WI38 (cell line): ENCODE results near the gene MRPL39.

Experiments
- H3K4me3 ChIP-seq: 2 replicates; pipeline ENCODE4 v1.5.1; 2011; ENCODE audit warnings: low read depth, mild to moderate bottlenecking, control low read depth, low read length
- TF ChIP-seq, protein P1 (sequence below): IDR thresholded peaks from 2 replicates; pipeline ENCODE4 v1.5.1; 2012; ENCODE audit warnings: low read depth, mild to moderate bottlenecking, control low read depth, low read length

MRPL39 gene

DNA sequence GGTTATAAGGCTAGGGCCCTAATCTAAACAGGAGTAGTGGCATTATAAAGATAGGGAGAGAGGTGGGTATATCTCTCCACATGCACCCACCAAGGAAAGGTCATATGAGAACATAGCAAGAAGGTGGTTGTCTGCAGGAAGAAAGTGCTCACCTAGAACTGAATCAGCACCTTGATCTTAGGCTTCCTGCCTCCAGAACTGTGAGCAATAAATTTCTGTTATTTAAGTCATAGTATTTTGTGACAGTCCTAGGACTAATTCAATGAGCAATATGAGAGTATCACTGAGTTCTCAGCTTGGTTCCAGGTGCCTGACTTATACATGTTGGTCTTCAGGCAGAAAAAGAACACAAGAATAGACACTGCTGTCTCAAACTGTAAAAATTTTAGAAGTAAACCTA lies 51.8 kb downstream of the MRPL39 start:
- TF ChIP-seq, protein P1, sequence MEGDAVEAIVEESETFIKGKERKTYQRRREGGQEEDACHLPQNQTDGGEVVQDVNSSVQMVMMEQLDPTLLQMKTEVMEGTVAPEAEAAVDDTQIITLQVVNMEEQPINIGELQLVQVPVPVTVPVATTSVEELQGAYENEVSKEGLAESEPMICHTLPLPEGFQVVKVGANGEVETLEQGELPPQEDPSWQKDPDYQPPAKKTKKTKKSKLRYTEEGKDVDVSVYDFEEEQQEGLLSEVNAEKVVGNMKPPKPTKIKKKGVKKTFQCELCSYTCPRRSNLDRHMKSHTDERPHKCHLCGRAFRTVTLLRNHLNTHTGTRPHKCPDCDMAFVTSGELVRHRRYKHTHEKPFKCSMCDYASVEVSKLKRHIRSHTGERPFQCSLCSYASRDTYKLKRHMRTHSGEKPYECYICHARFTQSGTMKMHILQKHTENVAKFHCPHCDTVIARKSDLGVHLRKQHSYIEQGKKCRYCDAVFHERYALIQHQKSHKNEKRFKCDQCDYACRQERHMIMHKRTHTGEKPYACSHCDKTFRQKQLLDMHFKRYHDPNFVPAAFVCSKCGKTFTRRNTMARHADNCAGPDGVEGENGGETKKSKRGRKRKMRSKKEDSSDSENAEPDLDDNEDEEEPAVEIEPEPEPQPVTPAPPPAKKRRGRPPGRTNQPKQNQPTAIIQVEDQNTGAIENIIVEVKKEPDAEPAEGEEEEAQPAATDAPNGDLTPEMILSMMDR: no peak
- no peak overlapping the region for H3K4me3 ChIP-seq

DNA sequence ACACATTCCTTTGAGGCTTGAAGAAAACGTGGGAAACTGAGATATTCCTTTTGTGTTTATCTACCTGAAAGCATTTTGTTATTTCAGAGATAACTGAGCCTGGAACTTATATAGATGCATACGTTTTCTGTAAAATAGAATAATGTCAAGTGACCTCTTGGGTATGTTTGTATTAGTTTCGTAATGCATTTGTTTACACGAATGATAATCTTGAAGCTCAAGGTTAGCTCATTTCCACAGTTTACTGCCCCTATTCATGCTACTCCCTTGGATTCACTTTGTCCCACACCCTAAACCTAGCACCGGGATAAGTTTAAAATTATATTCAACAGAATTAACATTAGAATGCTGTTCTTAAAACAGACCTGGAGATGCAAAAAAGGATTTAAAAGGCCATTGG lies 54.4 kb downstream of the MRPL39 start:
- TF ChIP-seq, protein P1: no peak
- no peak overlapping the region for H3K4me3 ChIP-seq

DNA sequence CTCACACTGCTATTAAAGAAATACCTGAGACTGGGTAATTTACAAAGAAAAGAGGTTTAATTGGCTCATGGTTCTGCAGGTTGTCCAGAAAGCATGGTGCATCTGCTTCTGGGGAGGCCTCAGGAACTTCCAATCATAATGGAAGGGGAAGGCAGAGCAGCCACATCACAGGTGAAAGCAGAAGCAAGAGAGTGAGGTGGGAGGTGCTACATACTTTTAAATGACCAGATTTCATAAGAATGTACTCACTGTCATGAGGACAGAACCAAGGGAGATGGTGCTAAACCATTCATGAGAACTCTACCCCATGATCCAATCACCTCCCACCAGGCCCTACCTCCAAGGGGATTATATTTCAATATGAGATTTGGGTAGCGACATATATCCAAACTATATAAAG lies 55.7 kb downstream of the MRPL39 start:
- TF ChIP-seq, protein P1: no peak
- no peak overlapping the region for H3K4me3 ChIP-seq

DNA sequence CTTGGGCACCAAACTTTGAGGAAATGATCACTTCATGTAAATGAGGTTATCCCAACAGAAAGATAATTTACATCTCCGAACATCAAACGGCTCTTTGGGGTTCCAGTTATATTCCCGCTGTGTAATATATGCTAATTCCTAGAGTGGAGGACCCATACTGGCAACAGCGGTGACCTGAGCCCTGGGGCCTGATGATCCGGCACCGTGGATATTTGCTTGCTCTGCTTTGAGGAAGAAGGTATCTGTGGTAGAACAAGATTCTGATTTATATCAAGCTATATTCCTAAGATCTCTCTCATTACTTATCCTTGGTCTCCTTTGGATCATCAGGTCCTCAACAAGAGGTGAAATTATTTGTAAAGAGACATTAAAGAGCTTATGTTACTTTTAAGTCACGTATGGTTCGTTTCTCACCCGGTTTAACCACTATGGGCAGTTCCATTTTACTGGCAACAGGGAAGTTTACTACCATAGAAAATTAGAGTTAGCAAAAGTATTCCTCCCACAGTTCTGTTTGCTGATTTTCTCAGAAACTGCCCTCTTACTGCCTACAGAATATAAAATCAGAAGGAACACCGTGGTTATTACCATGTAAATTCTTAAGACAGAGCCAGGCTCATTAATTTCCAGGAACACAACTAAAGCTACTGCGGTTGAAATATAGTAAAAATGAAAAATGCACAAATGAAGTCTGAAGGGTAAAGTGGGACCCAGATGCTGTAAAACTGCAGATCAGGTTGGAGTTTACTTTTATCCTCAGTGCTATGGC lies 56.7 kb downstream of the MRPL39 start:
- H3K4me3 ChIP-seq: no peak overlapping the region
- TF ChIP-seq, protein P1: no peak

DNA sequence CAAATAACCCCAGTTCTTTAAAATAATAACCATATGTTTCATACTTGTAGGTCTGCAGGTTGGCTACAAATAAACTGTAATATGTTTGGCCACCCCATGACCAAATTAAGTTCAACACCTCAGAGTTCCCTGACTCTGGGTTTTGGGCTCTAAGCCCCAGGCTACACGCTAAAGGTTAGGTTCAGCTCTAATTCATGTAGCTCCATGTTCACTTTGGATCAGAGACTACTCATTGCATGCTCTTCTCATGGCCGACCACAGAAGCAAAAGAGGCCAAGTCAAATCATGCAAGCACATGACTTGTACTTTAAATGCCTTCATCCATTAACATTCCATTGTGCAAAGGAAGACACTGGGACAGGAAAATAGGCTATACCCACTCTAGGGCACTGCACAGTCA lies 66.2 kb downstream of the MRPL39 start:
- no peak overlapping the region for H3K4me3 ChIP-seq
- TF ChIP-seq, protein P1: no peak

DNA sequence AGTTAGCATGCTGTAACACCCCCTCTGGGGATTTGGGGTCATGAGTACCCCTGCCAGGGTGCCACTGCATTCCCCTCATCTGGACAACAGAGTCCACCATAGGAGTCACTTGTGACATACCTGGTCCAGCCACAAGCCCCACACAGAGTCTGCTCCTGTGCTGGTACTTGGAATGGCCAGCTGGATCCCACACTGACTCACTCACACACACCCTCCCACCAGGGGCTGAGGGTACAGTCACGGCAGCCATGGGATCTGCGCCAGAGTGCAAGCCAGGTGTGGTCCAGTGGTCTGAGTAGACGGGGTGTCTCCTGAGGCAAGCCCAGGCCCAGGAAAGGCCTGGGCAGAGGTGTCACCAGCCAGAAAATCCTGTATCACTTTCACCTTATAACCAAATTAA lies 67.7 kb downstream of the MRPL39 start:
- H3K4me3 ChIP-seq: no peak overlapping the region
- TF ChIP-seq, protein P1: no peak

DNA sequence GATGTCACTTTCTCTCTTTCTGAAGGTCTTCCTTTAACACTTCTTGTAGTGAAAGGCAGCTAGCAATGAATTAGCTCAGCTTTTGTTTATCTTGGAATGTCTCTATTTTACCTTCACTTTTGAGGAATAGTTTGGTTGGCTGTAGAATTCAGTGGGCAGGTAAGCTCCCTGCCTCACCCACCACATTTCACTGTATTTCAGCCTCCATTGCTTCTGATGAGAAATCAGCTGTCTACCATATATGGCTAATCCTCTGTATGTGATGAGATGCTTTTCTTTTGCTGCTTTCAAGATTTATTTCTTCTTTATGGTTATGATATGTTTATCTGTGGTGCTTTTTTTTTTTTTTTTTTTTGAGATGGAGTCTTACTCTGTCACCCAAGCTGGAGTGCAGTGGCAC lies 70.1 kb downstream of the MRPL39 start:
- H3K4me3 ChIP-seq: no peak overlapping the region
- TF ChIP-seq, protein P1: no peak
